PC-3 (cell line): Measurements from ENCODE around the gene RPS6KA6.

ENCODE experiments used
- EZH2 ChIP-seq: fragments of 300-600 bp; sonication (generic); IDR thresholded peaks from one replicate; pipeline ENCODE4 v1.6.1; 2017; ENCODE audit warnings: antibody characterized with exemption, mild to moderate bottlenecking, low read length; ENCODE audit not compliant: unreplicated experiment
- TF ChIP-seq, protein P1 (sequence below): fragments of 300-600 bp; sonication (generic); conservative IDR thresholded peaks from 2 replicates; pipeline ENCODE4 v1.5.1; 2017; ENCODE audit warnings: antibody characterized with exemption, low read depth, mild to moderate bottlenecking, low read length

DNA sequence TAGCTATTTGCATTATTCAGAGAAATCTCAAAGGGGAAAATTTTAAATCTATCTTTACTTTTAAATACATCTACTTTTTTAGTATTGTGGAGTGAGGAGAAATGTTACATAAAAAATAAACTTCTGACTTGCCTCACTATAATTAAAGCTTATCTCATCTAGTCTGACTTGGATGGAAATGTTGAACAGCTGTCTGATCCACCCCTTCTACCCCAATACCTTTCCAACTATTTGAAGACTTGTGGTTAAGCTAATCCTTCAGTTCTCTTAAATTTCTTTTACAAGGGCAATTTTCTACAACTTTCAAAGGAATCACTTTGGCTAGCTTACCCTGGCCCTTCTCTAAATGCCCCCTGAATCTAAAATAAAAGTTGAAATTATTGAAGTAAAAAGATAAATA lies 17.3 kb upstream of the RPS6KA6 start:
- TF ChIP-seq, protein P1, sequence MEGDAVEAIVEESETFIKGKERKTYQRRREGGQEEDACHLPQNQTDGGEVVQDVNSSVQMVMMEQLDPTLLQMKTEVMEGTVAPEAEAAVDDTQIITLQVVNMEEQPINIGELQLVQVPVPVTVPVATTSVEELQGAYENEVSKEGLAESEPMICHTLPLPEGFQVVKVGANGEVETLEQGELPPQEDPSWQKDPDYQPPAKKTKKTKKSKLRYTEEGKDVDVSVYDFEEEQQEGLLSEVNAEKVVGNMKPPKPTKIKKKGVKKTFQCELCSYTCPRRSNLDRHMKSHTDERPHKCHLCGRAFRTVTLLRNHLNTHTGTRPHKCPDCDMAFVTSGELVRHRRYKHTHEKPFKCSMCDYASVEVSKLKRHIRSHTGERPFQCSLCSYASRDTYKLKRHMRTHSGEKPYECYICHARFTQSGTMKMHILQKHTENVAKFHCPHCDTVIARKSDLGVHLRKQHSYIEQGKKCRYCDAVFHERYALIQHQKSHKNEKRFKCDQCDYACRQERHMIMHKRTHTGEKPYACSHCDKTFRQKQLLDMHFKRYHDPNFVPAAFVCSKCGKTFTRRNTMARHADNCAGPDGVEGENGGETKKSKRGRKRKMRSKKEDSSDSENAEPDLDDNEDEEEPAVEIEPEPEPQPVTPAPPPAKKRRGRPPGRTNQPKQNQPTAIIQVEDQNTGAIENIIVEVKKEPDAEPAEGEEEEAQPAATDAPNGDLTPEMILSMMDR = no peak
- no peak for TF ChIP-seq EZH2
